VCaP (cell line): ENCODE data around the gene FBXO27.

ENCODE experiments used
- H3K27ac ChIP-seq: fragments of 450-650 bp; 2 replicates; pipeline ENCODE4 v1.5.1; 2017
- TF ChIP-seq, protein P1 (sequence below): fragments of 450-650 bp; conservative IDR thresholded peaks from 2 replicates; pipeline ENCODE4 v1.5.1; 2017; ENCODE audit warnings: mild to moderate bottlenecking, moderate library complexity

FBXO27 gene

DNA sequence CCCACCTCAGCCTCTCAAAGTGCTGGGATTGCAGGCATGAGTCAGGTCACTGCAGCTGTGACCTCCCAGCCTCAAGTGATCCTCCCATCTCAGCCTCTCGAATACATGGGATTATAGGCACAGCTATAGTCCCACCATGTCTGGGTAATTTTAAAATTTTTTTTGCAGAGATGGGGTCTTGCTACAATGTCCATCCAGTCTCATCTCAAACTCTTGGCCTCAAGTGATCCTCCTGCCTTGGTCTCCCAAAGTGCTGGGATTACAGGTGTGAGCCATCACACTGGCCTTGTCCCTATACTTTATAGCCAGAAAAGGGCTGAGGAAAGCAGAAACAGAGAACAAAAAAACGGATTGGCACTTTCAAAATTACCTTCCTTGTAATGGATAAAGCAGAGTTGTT, 4.8 kb upstream of the FBXO27 start:
- TF ChIP-seq, protein P1, sequence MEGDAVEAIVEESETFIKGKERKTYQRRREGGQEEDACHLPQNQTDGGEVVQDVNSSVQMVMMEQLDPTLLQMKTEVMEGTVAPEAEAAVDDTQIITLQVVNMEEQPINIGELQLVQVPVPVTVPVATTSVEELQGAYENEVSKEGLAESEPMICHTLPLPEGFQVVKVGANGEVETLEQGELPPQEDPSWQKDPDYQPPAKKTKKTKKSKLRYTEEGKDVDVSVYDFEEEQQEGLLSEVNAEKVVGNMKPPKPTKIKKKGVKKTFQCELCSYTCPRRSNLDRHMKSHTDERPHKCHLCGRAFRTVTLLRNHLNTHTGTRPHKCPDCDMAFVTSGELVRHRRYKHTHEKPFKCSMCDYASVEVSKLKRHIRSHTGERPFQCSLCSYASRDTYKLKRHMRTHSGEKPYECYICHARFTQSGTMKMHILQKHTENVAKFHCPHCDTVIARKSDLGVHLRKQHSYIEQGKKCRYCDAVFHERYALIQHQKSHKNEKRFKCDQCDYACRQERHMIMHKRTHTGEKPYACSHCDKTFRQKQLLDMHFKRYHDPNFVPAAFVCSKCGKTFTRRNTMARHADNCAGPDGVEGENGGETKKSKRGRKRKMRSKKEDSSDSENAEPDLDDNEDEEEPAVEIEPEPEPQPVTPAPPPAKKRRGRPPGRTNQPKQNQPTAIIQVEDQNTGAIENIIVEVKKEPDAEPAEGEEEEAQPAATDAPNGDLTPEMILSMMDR = no peak
- H3K27ac ChIP-seq = no peak overlapping the region

DNA sequence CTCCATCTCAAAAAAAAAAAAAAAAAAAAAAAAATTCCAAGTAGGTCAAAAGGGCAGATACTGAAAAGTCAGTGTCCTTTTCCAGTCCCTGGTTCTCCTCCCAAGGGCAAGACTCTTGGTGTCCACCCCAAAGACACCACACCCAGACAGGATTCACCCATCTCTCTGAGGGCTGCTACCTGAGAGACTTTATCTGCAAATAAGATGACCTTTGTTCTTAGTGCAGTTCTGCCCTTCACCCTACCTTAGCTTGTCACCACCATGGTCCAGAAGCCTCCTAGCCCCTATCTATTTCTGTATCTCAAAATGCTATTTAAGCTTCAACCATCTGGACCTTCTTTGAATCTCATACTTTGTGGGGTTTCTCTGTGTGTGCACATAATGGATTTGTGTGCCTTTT, 4.2 kb upstream of the FBXO27 start:
- H3K27ac ChIP-seq = no peak overlapping the region
- TF ChIP-seq, protein P1 = no peak

DNA sequence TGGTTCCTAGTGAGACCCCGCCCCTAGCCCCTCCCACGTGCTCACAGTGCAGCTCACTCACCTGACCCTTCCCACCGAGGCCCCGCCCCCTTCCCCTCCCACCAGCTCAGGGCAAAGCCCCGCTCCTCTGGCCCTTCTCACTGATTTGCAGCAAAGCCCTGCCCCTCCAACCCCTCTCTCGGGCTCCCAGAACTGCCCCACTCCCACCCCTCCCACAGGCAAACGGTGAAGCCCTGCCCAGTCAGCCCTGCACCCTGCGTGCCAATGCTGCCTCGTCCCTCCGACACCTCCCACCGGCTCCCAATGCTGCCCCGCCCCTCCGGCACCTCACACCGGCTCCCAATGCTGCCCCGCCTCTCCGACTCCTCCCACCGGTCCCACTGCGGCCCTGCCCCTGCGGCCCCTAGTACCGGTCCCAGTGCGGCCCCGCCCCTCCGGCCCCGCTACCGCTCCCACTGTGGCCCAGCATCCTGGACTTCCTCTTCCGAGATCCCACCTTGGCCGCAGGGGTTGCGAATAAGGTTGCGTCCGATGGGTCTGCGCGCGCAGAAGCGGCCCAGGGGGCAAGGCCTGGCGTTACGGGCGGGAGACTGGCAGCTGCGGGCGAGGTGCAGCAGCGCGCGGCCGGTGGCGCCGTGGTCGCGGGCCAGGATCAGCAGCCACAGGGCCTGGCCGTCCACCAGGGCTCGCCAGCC, 834 bp downstream of the FBXO27 start:
- peak overlapping the region; percentile 78 for H3K27ac ChIP-seq
- TF ChIP-seq, protein P1 = no peak

DNA sequence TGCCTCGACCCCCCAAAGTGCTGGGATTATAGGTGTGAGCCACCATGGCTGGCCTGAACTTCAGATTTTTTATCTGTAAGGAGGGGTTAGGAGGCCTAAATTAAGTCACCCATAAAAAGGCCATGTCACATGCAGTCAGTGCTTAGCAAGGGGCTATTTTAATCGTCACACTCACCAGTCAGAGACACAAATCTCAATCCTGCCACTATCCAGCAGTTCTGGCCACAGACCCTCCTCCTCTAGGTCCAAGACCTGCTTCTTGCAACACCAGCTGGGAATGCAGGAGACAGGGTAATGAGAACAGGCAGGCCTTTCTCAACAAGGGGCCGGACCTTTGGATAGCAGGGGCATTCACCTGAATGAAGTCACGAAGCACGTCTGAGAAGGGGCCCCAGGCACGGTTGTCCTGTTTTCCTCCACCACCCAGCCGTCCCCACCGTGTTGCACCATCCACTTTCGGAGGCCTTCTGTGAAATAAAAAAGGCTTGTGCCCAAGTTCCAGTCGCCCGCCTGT, 1.4 kb downstream of the FBXO27 start:
- peak overlapping the region; percentile 78 for H3K27ac ChIP-seq
- TF ChIP-seq, protein P1 = no peak

DNA sequence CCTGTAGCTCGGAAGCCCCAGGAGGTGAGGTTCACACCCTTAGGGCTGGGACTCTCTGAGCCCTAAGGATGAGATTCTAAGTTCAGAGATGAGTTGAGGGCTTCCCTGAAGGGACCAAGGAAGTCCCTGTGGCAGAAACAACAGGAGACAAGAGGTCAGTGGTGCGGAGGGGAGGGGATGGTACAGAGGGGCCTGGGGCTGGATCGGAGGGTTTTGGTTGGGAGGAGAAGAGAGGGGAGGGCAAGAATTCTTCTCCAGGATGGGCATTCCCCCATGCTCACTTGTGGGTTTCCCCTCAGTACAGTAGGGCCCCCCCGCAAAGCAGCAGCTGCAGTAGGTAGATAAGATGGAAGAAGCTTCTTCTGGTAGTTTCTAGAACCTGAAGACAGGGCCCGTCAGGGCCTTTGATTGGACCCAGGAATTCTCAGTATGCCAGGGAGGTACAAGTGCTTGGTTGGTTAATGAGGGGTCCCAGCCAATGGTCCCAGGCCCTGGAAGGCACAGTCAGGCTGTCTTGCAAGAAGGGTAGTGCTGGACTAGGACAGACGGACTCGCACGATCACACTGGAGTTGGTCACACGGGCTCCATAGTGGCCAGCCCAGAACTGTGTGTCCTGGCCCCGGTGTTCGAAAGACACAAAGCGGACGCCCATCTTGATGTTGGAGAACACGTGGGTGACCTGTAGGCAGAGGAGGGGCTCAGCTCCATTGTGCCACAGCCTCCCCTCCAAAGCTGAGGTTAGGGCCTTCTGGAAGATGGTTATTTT, 7.3 kb downstream of the FBXO27 start:
- no peak overlapping the region for H3K27ac ChIP-seq
- TF ChIP-seq, protein P1 = no peak

DNA sequence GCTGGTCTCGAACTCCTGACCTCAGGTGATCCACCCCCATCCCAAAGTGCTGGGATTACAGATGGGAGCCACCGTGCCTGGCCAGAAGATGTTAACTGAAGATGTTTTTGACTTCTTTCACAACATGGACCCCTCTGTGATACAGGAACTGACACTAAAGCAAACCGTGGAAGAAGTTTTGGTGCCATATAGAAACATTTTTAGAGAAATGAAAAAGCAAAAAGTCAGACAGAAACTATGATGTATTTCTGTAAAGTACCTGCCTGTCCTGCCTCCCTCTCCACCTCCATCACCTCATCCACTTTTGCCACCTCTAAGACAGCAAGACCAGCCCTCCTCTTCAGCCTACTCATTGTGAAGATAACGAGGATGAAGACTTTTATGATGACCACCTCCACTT, 11.3 kb downstream of the FBXO27 start:
- H3K27ac ChIP-seq = no peak overlapping the region
- TF ChIP-seq, protein P1 = no peak

DNA sequence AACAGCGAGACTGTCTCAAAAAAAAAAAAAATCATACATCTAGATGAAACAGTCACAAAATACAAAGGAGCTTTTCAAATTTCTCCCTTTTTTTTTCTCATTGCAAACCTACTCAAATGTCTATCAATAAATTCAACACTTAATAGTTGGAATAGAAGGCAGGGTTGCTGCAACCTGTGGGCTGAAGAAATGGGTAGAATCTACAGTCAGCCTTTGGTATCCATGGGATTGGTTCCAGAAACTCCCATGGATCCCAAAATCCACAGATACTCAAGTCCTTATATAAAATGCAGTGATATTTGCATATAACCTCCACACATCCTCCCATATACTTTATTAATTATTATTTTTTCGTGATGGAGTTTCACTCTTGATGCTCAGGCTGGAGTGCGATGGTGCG, 14.7 kb downstream of the FBXO27 start:
- H3K27ac ChIP-seq = no peak overlapping the region
- TF ChIP-seq, protein P1 = no peak
